ENCODE results near the gene HRAS. TPM values are rescaled to one million over a fixed set of nuclear protein-coding genes. Genes with fewer than 3 reads are reported as not detected.

The HRAS gene
- total and polyA plus RNA-seq, 2 of the 13 experiments (the other 11 are each of a cell fraction or from before 2014, with no cell fraction given) = 32.9 to 50.0 TPM

- 0 out of 2 replicates have a peak, but pooled peaks have one; percentile 16 for TF ChIP-seq PREB (CRISPR knock-in tag; IDR thresholded peaks at IDR 0.05)
- no peak for TF ChIP-seq LRRFIP1 (CRISPR knock-in tag; conservative IDR thresholded peaks at IDR 0.05)
- no peak for TF ChIP-seq ZSCAN12 (CRISPR knock-in tag; IDR thresholded peaks at IDR 0.05)
- no peak for TF ChIP-seq MTA3 (CRISPR knock-in tag; IDR thresholded peaks at IDR 0.05)
- no peak for TF ChIP-seq KLF13 (CRISPR knock-in tag; IDR thresholded peaks at IDR 0.05)
- 0 out of 2 replicates have a peak, but pooled peaks have one; percentile 36 for TF ChIP-seq AKAP8 (CRISPR knock-in tag; IDR thresholded peaks at IDR 0.05)
- TF ChIP-seq HDAC6 (IDR thresholded peaks at IDR 0.05; ENCODE audit: low read depth, low read length) = no peak
- TF ChIP-seq ZNF253 (CRISPR knock-in tag; IDR thresholded peaks at IDR 0.05; ENCODE audit: borderline replicate concordance) = 0 out of 2 replicates have a peak, but pooled peaks have one; percentile 5
- TF ChIP-seq, protein P1, sequence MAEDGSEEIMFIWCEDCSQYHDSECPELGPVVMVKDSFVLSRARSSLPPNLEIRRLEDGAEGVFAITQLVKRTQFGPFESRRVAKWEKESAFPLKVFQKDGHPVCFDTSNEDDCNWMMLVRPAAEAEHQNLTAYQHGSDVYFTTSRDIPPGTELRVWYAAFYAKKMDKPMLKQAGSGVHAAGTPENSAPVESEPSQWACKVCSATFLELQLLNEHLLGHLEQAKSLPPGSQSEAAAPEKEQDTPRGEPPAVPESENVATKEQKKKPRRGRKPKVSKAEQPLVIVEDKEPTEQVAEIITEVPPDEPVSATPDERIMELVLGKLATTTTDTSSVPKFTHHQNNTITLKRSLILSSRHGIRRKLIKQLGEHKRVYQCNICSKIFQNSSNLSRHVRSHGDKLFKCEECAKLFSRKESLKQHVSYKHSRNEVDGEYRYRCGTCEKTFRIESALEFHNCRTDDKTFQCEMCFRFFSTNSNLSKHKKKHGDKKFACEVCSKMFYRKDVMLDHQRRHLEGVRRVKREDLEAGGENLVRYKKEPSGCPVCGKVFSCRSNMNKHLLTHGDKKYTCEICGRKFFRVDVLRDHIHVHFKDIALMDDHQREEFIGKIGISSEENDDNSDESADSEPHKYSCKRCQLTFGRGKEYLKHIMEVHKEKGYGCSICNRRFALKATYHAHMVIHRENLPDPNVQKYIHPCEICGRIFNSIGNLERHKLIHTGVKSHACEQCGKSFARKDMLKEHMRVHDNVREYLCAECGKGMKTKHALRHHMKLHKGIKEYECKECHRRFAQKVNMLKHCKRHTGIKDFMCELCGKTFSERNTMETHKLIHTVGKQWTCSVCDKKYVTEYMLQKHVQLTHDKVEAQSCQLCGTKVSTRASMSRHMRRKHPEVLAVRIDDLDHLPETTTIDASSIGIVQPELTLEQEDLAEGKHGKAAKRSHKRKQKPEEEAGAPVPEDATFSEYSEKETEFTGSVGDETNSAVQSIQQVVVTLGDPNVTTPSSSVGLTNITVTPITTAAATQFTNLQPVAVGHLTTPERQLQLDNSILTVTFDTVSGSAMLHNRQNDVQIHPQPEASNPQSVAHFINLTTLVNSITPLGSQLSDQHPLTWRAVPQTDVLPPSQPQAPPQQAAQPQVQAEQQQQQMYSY (CRISPR knock-in tag; IDR thresholded peaks at IDR 0.05) = no peak
- TF ChIP-seq KLF16 (CRISPR knock-in tag; IDR thresholded peaks at IDR 0.05) = peak in 1 of 2 experiments; percentile 62; a peak in 1 of 4 replicates
- no peak for TF ChIP-seq XBP1 (CRISPR knock-in tag; IDR thresholded peaks at IDR 0.05)
- TF ChIP-seq DNMT1 (CRISPR knock-in tag; IDR thresholded peaks at IDR 0.05) = no peak
- no peak for TF ChIP-seq ZUFSP (CRISPR knock-in tag; IDR thresholded peaks at IDR 0.05; ENCODE audit: borderline replicate concordance)
- TF ChIP-seq, protein P2, sequence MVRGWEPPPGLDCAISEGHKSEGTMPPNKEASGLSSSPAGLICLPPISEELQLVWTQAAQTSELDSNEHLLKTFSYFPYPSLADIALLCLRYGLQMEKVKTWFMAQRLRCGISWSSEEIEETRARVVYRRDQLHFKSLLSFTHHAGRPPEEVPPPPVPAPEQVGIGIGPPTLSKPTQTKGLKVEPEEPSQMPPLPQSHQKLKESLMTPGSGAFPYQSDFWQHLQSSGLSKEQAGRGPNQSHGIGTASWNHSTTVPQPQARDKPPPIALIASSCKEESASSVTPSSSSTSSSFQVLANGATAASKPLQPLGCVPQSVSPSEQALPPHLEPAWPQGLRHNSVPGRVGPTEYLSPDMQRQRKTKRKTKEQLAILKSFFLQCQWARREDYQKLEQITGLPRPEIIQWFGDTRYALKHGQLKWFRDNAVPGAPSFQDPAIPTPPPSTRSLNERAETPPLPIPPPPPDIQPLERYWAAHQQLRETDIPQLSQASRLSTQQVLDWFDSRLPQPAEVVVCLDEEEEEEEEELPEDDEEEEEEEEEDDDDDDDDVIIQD (CRISPR knock-in tag; IDR thresholded peaks at IDR 0.05; ENCODE audit: low read depth) = no peak
- TF ChIP-seq ZNF530 (CRISPR knock-in tag; IDR thresholded peaks at IDR 0.05; ENCODE audit: low read depth) = no peak
- TF ChIP-seq ZNF839 (CRISPR knock-in tag; IDR thresholded peaks at IDR 0.05; ENCODE audit: borderline replicate concordance) = no peak
- TF ChIP-seq SOX13 (IDR thresholded peaks at IDR 0.05) = no peak
- TF ChIP-seq SOX13 (CRISPR knock-in tag; conservative IDR thresholded peaks at IDR 0.05 in 1 of 2, IDR thresholded peaks at IDR 0.05 in 1 of 2) = no peak
- no peak for TF ChIP-seq ARID2 (CRISPR knock-in tag; IDR thresholded peaks at IDR 0.05; ENCODE audit: borderline replicate concordance)
Measured at GRCh38 chr11:538431-539051, 3.2 kb upstream of the HRAS start (continued).
